GM23338 (cell line): Measurements from ENCODE around the gene PSMA7. TPM values are rescaled to one million over a fixed set of nuclear protein-coding genes. Genes with fewer than 3 reads are reported as not detected.

Experiments used
- ATAC-seq: fragments of 200-7000 bp; cut with Tn5 transposase; 3 replicates; pipeline ENCODE4 v1.9.1; 2020
- DNase-seq: peaks from one replicate; pipeline ENCODE4 v3.0.0-alpha.2; 2015; ENCODE audit warnings: low spot score
- H2AFZ ChIP-seq: fragments of 200-600 bp; sonication (generic); 2 replicates; pipeline ENCODE4 v1.8.0; 2016; ENCODE audit warnings: antibody characterized with exemption, mild to moderate bottlenecking, moderate library complexity
- H3F3A ChIP-seq: fragments of 200-600 bp; sonication (generic); replicated peaks from 2 replicates; pipeline ENCODE4 v1.8.0; 2017; ENCODE audit warnings: antibody characterized with exemption, mixed run types, low read depth
- H3K27ac ChIP-seq: fragments of 200-600 bp; sonication (generic); 2 replicates; pipeline ENCODE4 v1.6.1; 2016; ENCODE audit warnings: low read depth
- H3K27me3 ChIP-seq: fragments of 200-600 bp; sonication (generic); 2 replicates; pipeline ENCODE4 v1.8.0; 2016; ENCODE audit warnings: mild to moderate bottlenecking, mixed run types, moderate library complexity; ENCODE audit not compliant: insufficient read depth
- H3K36me3 ChIP-seq: fragments of 200-600 bp; sonication (generic); 2 replicates; pipeline ENCODE4 v1.8.0; 2016; ENCODE audit warnings: mild to moderate bottlenecking; ENCODE audit not compliant: insufficient read depth
- H3K4me1 ChIP-seq: fragments of 200-600 bp; sonication (generic); 2 replicates; pipeline ENCODE4 v1.8.0; 2016; ENCODE audit warnings: mild to moderate bottlenecking, moderate library complexity; ENCODE audit not compliant: insufficient read depth
- H3K4me2 ChIP-seq: fragments of 200-600 bp; sonication (generic); 2 replicates; pipeline ENCODE4 v1.7.1; 2017; ENCODE audit warnings: mixed run types
- H3K4me3 ChIP-seq: fragments of 200-600 bp; sonication (generic); 2 replicates; pipeline ENCODE4 v1.6.1; 2016; ENCODE audit warnings: mixed run types
- H3K79me2 ChIP-seq: fragments of 200-600 bp; sonication (generic); replicated peaks from 2 replicates; pipeline ENCODE4 v1.8.0; 2017; ENCODE audit warnings: mild to moderate bottlenecking; ENCODE audit not compliant: insufficient read depth
- H3K9me2 ChIP-seq: fragments of 200-600 bp; sonication (generic); 2 replicates; pipeline ENCODE4 v1.8.0; 2017; ENCODE audit not compliant: insufficient read depth
- H4K20me1 ChIP-seq: fragments of 200-600 bp; sonication (generic); replicated peaks from 2 replicates; pipeline ENCODE4 v1.8.0; 2017; ENCODE audit warnings: mild to moderate bottlenecking; ENCODE audit not compliant: insufficient read depth
- H3K27ac Mint-ChIP-seq: 2 replicates; pipeline ENCODE4 v1.8.0; 2020; ENCODE audit warnings: inconsistent platforms, mild to moderate bottlenecking, moderate library complexity, mixed read lengths
- H3K27me3 Mint-ChIP-seq: 3 replicates; pipeline ENCODE4 v1.8.0; 2022; ENCODE audit warnings: low read depth, mild to moderate bottlenecking, moderate library complexity, mixed read lengths, inconsistent platforms; ENCODE audit not compliant: insufficient read depth, poor library complexity
- H3K36me3 Mint-ChIP-seq: 3 replicates; pipeline ENCODE4 v1.8.0; 2021; ENCODE audit warnings: low read depth, mild to moderate bottlenecking, inconsistent platforms, moderate library complexity, mixed read lengths
- H3K4me1 Mint-ChIP-seq: 3 replicates; pipeline ENCODE4 v1.8.0; 2020; ENCODE audit warnings: mild to moderate bottlenecking, inconsistent platforms, mixed read lengths
- H3K4me3 Mint-ChIP-seq: 3 replicates; pipeline ENCODE4 v1.8.0; 2021; ENCODE audit warnings: moderate library complexity, mild to moderate bottlenecking, inconsistent platforms, mixed read lengths
- H3K9me3 Mint-ChIP-seq: 3 replicates; pipeline ENCODE4 v1.8.0; 2020; ENCODE audit warnings: moderate library complexity, mild to moderate bottlenecking, inconsistent platforms, mixed read lengths
- EZH2phosphoT487 ChIP-seq: fragments of 200-600 bp; sonication (generic); IDR thresholded peaks from one replicate; pipeline ENCODE4 v1.8.1; 2018; ENCODE audit warnings: antibody characterized with exemption; ENCODE audit not compliant: unreplicated experiment
- NANOG ChIP-seq: IDR thresholded peaks from 2 replicates; pipeline ENCODE4 v1.6.1; 2016; ENCODE audit warnings: antibody characterized with exemption, borderline replicate concordance
- REST ChIP-seq: IDR thresholded peaks from one replicate; pipeline ENCODE4 v1.6.1; 2018; ENCODE audit warnings: antibody characterized with exemption; ENCODE audit not compliant: unreplicated experiment
- STAT1 ChIP-seq: IDR thresholded peaks from one replicate; pipeline ENCODE4 v1.6.1; 2016; ENCODE audit warnings: antibody characterized with exemption; ENCODE audit not compliant: unreplicated experiment
- ZNF331 ChIP-seq: fragments of 250-450 bp; sonication (Bioruptor Pico); IDR thresholded peaks from 2 replicates; pipeline ENCODE4 v1.5.0; 2020; ENCODE audit warnings: low read depth, mild to moderate bottlenecking, moderate library complexity
- ZNF462 ChIP-seq: fragments of 250-450 bp; sonication (Bioruptor Pico); IDR thresholded peaks from 2 replicates; pipeline ENCODE4 v1.5.0; 2020; ENCODE audit warnings: mild to moderate bottlenecking, moderate library complexity
- polyA plus RNA-seq: library from polyadenylated mRNA; unstranded; fragments of >200 nt; fragmentation: Nextera tagmentation; extraction: Ambion mirVana; gene quantifications from 2 replicates; pipeline ENCODE4 v1.2.1, GENCODE V29; 2016
- total RNA-seq: library from RNA; depleted of rRNA; stranded (reverse); fragments of >200 nt; shearing (Covaris generic); gene quantifications from 2 replicates; pipeline ENCODE4 v1.2.3, GENCODE V29; 2014

The PSMA7 gene
- total and polyA plus RNA-seq, 2 experiments from 2014 or later = 357 to 628 TPM

GRCh38 chr20:62139636-62140035, 3.6 kb downstream of the PSMA7 start:
- DNase-seq (no peak), ATAC-seq (no peak)
- 0 out of 3 replicates have a peak overlapping the region, but pooled peaks have one; percentile 30 for H3K4me3 Mint-ChIP-seq
- peaks cover 55% of the 10 kb centered on the region for H3K36me3 ChIP-seq
- H3K4me1 Mint-ChIP-seq = peaks cover 14% of the 10 kb centered on the region; the same call in 2 of the 3 replicates
- no peak overlapping the region for H3K27ac Mint-ChIP-seq
- H3K27ac ChIP-seq = no peak overlapping the region
- H3K9me3 Mint-ChIP-seq = no peaks in the 10 kb centered on the region; the same call in 2 of the 3 replicates
- no peak overlapping the region for H2AFZ ChIP-seq
- no peaks in the 10 kb centered on the region for H3K9me2 ChIP-seq
- no peak overlapping the region for H3K4me2 ChIP-seq
- no peaks in the 10 kb centered on the region for H3K27me3 ChIP-seq
- H3K36me3 Mint-ChIP-seq = peaks cover 77% of the 10 kb centered on the region
- no peak overlapping the region for H3K4me3 ChIP-seq
- H3K79me2 ChIP-seq = peaks cover 48% of the 10 kb centered on the region
- H4K20me1 ChIP-seq = peaks cover 57% of the 10 kb centered on the region
- H3K4me1 ChIP-seq = peaks cover 2% of the 10 kb centered on the region
- H3F3A ChIP-seq = peaks cover 38% of the 10 kb centered on the region
- H3K27me3 Mint-ChIP-seq = peaks cover 20% of the 10 kb centered on the region
- TF ChIP-seq REST = no peak
- TF ChIP-seq NANOG = no peak
- TF ChIP-seq EZH2phosphoT487 = no peak
- no peak for TF ChIP-seq ZNF462
- no peak for TF ChIP-seq ZNF331 (CRISPR knock-in tag)
- no peak for TF ChIP-seq STAT1
